A673 (cell line): ENCODE results near the gene CNN1. TPM values are rescaled to one million over a fixed set of nuclear protein-coding genes. Genes with fewer than 3 reads are reported as not detected.

Experiments used
- BruUV-seq: library from RNA; stranded (reverse); fragments of 400-500 nt; replicated peaks from 2 replicates; lab custom pipeline; 2021; lab: Mats Ljungman, UMichigan
- CTCF ChIA-PET: fragments of 300-600 bp; sonication (Branson Sonifier 250); formaldehyde crosslinking; loops from one replicate; lab custom pipeline; 2022; ENCODE audit warnings: antibody characterized with exemption; lab: Charles Lee
- POLR2A ChIA-PET: fragments of 300-600 bp; sonication (Branson Sonifier 250); formaldehyde crosslinking; loops from one replicate; lab custom pipeline; 2022; ENCODE audit warnings: antibody characterized with exemption; ENCODE audit not compliant: low non-redundant PET; lab: Charles Lee
- DNase-seq: peaks from one replicate; pipeline ENCODE4 v3.0.0-alpha.2; 2015; ENCODE audit warnings: low spot score
- H3K27ac ChIP-seq: fragments of 200-600 bp; sonication (generic); 2 replicates; pipeline ENCODE4 v1.5.1; 2016; ENCODE audit warnings: mixed run types, low read depth, mild to moderate bottlenecking, mixed read lengths, antibody characterized with exemption, low read length; ENCODE audit not compliant: poor library complexity, severe bottlenecking
- H3K27me3 ChIP-seq: fragments of 200-600 bp; sonication (generic); replicated peaks from 2 replicates; pipeline ENCODE4 v1.6.1; 2017; ENCODE audit warnings: mixed run types, low read depth, mild to moderate bottlenecking, mixed read lengths, antibody characterized with exemption, low read length; ENCODE audit not compliant: insufficient read depth, poor library complexity
- H3K36me3 ChIP-seq: fragments of 200-600 bp; sonication (generic); 2 replicates; pipeline ENCODE4 v1.6.1; 2016; ENCODE audit warnings: mixed run types, mild to moderate bottlenecking, mixed read lengths, antibody characterized with exemption, low read length; ENCODE audit not compliant: insufficient read depth, poor library complexity, severe bottlenecking
- H3K4me1 ChIP-seq: fragments of 200-600 bp; sonication (generic); 2 replicates; pipeline ENCODE4 v1.6.1; 2017; ENCODE audit warnings: mixed run types, mild to moderate bottlenecking, mixed read lengths, antibody characterized with exemption, low read length; ENCODE audit not compliant: insufficient read depth, poor library complexity, severe bottlenecking
- H3K4me3 ChIP-seq: fragments of 200-600 bp; sonication (generic); 2 replicates; pipeline ENCODE4 v1.5.1; 2016; ENCODE audit warnings: low read depth, mixed run types, mild to moderate bottlenecking, mixed read lengths, low read length; ENCODE audit not compliant: poor library complexity, severe bottlenecking
- H3K9me3 ChIP-seq: fragments of 200-600 bp; sonication (generic); 2 replicates; pipeline ENCODE4 v1.6.1; 2016; ENCODE audit warnings: mixed run types, low read depth, mild to moderate bottlenecking, mixed read lengths, antibody characterized with exemption, low read length; ENCODE audit not compliant: poor library complexity, severe bottlenecking
- EZH2 ChIP-seq: fragments of 200-600 bp; sonication (generic); IDR thresholded peaks from 2 replicates; pipeline ENCODE4 v1.6.1; 2017; ENCODE audit warnings: borderline replicate concordance, low read depth, mild to moderate bottlenecking, mixed read lengths, antibody characterized with exemption, low read length; ENCODE audit not compliant: poor library complexity, severe bottlenecking
- intact Hi-C: fragments of 100-400 bp; cut with micrococcal nuclease; formaldehyde crosslinking; loops from one replicate; pipeline ENCODE4 v1.10.0; 2022; ENCODE audit not compliant: unreplicated experiment
- total RNA-seq: library from RNA; stranded (reverse); gene quantifications from 2 replicates; pipeline ENCODE4 v1.2.3, GENCODE V29; 2021
- TF ChIP-seq, protein P1 (sequence below): fragments of 300-800, 200-600 bp; sonication (generic); conservative IDR thresholded peaks from 2 replicates; pipeline ENCODE4 v1.5.1; 2017; ENCODE audit warnings: low read depth, mild to moderate bottlenecking, antibody characterized with exemption, low read length, moderate library complexity, mixed read lengths

The CNN1 gene
- total RNA-seq, 1 experiment from 2014 or later: 0.60 TPM

- H3K4me3 ChIP-seq: peak overlapping the region; percentile 85
- TF ChIP-seq, protein P1, sequence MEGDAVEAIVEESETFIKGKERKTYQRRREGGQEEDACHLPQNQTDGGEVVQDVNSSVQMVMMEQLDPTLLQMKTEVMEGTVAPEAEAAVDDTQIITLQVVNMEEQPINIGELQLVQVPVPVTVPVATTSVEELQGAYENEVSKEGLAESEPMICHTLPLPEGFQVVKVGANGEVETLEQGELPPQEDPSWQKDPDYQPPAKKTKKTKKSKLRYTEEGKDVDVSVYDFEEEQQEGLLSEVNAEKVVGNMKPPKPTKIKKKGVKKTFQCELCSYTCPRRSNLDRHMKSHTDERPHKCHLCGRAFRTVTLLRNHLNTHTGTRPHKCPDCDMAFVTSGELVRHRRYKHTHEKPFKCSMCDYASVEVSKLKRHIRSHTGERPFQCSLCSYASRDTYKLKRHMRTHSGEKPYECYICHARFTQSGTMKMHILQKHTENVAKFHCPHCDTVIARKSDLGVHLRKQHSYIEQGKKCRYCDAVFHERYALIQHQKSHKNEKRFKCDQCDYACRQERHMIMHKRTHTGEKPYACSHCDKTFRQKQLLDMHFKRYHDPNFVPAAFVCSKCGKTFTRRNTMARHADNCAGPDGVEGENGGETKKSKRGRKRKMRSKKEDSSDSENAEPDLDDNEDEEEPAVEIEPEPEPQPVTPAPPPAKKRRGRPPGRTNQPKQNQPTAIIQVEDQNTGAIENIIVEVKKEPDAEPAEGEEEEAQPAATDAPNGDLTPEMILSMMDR: no peak
- TF ChIP-seq EZH2: no peak
- ChIA-PET CTCF (no interaction called here), POLR2A (no interaction called here)
- peaks cover 7% of the 10 kb centered on the region for H3K4me1 ChIP-seq
- peak overlapping the region; percentile 94 for H3K27ac ChIP-seq
- H3K36me3 ChIP-seq: no peaks in the 10 kb centered on the region
- peak; percentile 96 for DNase-seq
- intact Hi-C loops: no loop called here
- no TSS peak for BruUV-seq
- H3K27me3 ChIP-seq: no peaks in the 10 kb centered on the region
- H3K9me3 ChIP-seq: no peaks in the 10 kb centered on the region
These were observed 33.6 kb upstream of the CNN1 start for GRCh38 chr19:11505032-11505503.

GRCh38 chr19:11505504-11506100 is 33.0 kb upstream of the CNN1 start, which contains the start of gene ZNF653:
ZNF653 (minus strand) TSS chr19:11505839; CDS start chr19:11505786, 53 bp downstream.
- H3K27ac ChIP-seq: peak within 1 kb of the TSS; percentile 94
- peaks cover 7% of the 10 kb centered on the region for H3K4me1 ChIP-seq
- no peaks in the 10 kb centered on the region for H3K36me3 ChIP-seq
- ChIA-PET CTCF (no interaction called here), POLR2A (no interaction called here)
- H3K27me3 ChIP-seq: no peaks in the 10 kb centered on the region
- no TSS peak for BruUV-seq
- no peak for TF ChIP-seq EZH2
- peak; percentile 98 for DNase-seq
- H3K9me3 ChIP-seq: no peaks in the 10 kb centered on the region
- intact Hi-C loops: no loop called here
- H3K4me3 ChIP-seq: peak within 1 kb of the TSS; percentile 85

DNA sequence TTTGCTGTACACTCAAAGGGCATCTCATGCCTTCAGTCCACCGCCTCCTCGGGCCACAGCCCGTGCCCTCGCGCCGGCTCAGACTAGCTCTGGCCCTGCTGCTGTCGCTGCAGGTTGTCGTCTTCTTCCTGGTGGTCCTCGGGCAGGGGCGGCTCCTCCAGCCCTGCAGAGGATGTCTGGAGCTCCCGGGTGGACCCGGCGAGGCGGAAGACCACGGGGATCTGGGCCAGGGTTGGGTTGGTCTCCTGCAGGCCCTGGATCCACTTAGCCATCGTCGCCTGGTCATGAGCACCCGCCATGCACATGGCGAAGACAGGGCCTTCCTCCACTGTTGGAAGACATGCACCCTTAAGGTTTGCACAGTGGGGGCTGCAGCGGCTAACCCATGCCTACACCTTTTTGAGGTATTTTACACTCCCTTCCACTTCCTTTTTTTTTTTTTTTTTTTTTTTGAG is 32.5 kb upstream of the CNN1 start:
- TF ChIP-seq EZH2: no peak
- TF ChIP-seq, protein P1: no peak
- Histone ChIP-seq H3K36me3 (peaks cover under 1% of the 10 kb centered on the region), H3K27me3 (no peaks in the 10 kb centered on the region), H3K9me3 (no peaks in the 10 kb centered on the region), H3K27ac (peak overlapping the region; percentile 94), H3K4me3 (peak overlapping the region; percentile 85), H3K4me1 (peaks cover 7% of the 10 kb centered on the region)
- DNase-seq: no peak
- ChIA-PET CTCF (no interaction called here), POLR2A (no interaction called here)
- BruUV-seq: TSS peak; percentile 66
- intact Hi-C loops: no loop called here
